ENCODE data around the gene GRAMD2A. TPM values are rescaled to one million over a fixed set of nuclear protein-coding genes. Genes with fewer than 3 reads are reported as not detected.

GRAMD2A gene
- total and polyA plus RNA-seq, 10 of the 15 experiments (the other 5 are each of a cell fraction or from before 2014, with no cell fraction given), result 0.02 to 0.35 TPM; not detected in 8

- Histone ChIP-seq H3K4me3 (no peak overlapping the region), H3K27me3 (replicated peaks in 1 of 2; ENCODE audit: control insufficient read depth in 2 of 2, insufficient read depth in 2 of 2, low read length in 1 of 2) (peaks cover 0 to 1% of the 10 kb centered on the region in 2 experiments; a peak in 1 of 4 replicates), H3K9ac (ENCODE audit: control insufficient read depth, insufficient read depth, low read length) (no peak overlapping the region), H3K79me2 (ENCODE audit: control insufficient read depth, insufficient read depth, low read length) (no peaks in the 10 kb centered on the region), H3K4me1 (ENCODE audit: control insufficient read depth, insufficient read depth, low read length) (no peaks in the 10 kb centered on the region), H3K4me2 (ENCODE audit: control insufficient read depth, insufficient read depth) (no peak overlapping the region), H3K36me3 (ENCODE audit: control insufficient read depth in 2 of 2, insufficient read depth in 2 of 2, low read length in 1 of 2) (no peaks in the 10 kb centered on the region), H3K27ac (ENCODE audit: control insufficient read depth, insufficient read depth) (no peak overlapping the region), H2AFZ (ENCODE audit: control insufficient read depth, low read depth, low read length) (no peak overlapping the region), H3K9me3 (replicated peaks; ENCODE audit: control insufficient read depth, insufficient read depth, low read length) (no peaks in the 10 kb centered on the region), H4K20me1 (ENCODE audit: control insufficient read depth, insufficient read depth) (no peaks in the 10 kb centered on the region)
- FAIRE-seq (no peak), ATAC-seq (no peak), DNase-seq (ENCODE audit: low read depth, low spot score) (no peak)
- ChIA-PET SMC1A (ENCODE audit: uncharacterized antibody, unreplicated experiment) (no interaction called here), POLR2A (no interaction called here), RAD21 (ENCODE audit: unreplicated experiment) (no interaction called here), CTCF (interaction anchor here (1.2 to 1.3 kb wide), 2 partner anchors 33 to 53 kb away, joined by 3 read pairs; no protein-coding TSS in a partner anchor)
- no TSS peak for BruUV-seq (replicated peaks)
- WGBS (ENCODE audit: insufficient coverage, insufficient replicate concordance, low lambda C conversion rate, missing lambda C conversion rate), result 35% methylated on average over 2 of the region's 2 CpGs
- in situ Hi-C loops (cut with MboI), result no loop called here
- TF ChIP-seq RFX5 (IDR thresholded peaks at IDR 0.05; ENCODE audit: low read depth, low read length), result no peak
- no peak for TF ChIP-seq POLR2AphosphoS5 (IDR thresholded peaks at IDR 0.05; ENCODE audit: low read length)
- no peak for TF ChIP-seq TCF3 (IDR thresholded peaks at IDR 0.05; ENCODE audit: borderline replicate concordance, insufficient read depth, low read depth, low read length)
- TF ChIP-seq ATF3 (IDR thresholded peaks at IDR 0.05; ENCODE audit: borderline replicate concordance, extremely low read depth, low read depth, low read length), result no peak
- TF ChIP-seq HDAC2 (IDR thresholded peaks at IDR 0.05), result no peak
- no peak for TF ChIP-seq RAD51 (IDR thresholded peaks at IDR 0.05)
- no peak for TF ChIP-seq NFYA (IDR thresholded peaks at IDR 0.05; ENCODE audit: borderline replicate concordance, low read depth, low read length)
- no peak for TF ChIP-seq RCOR1 (conservative IDR thresholded peaks at IDR 0.05; ENCODE audit: low read depth, low read length)
- TF ChIP-seq CUX1 (IDR thresholded peaks at IDR 0.05; ENCODE audit: insufficient replicate concordance, low read depth, low read length), result no peak
- TF ChIP-seq, protein P1, sequence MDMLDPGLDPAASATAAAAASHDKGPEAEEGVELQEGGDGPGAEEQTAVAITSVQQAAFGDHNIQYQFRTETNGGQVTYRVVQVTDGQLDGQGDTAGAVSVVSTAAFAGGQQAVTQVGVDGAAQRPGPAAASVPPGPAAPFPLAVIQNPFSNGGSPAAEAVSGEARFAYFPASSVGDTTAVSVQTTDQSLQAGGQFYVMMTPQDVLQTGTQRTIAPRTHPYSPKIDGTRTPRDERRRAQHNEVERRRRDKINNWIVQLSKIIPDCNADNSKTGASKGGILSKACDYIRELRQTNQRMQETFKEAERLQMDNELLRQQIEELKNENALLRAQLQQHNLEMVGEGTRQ (IDR thresholded peaks at IDR 0.05; ENCODE audit: borderline replicate concordance, low read depth, low read length), result no peak
- TF ChIP-seq, protein P2, sequence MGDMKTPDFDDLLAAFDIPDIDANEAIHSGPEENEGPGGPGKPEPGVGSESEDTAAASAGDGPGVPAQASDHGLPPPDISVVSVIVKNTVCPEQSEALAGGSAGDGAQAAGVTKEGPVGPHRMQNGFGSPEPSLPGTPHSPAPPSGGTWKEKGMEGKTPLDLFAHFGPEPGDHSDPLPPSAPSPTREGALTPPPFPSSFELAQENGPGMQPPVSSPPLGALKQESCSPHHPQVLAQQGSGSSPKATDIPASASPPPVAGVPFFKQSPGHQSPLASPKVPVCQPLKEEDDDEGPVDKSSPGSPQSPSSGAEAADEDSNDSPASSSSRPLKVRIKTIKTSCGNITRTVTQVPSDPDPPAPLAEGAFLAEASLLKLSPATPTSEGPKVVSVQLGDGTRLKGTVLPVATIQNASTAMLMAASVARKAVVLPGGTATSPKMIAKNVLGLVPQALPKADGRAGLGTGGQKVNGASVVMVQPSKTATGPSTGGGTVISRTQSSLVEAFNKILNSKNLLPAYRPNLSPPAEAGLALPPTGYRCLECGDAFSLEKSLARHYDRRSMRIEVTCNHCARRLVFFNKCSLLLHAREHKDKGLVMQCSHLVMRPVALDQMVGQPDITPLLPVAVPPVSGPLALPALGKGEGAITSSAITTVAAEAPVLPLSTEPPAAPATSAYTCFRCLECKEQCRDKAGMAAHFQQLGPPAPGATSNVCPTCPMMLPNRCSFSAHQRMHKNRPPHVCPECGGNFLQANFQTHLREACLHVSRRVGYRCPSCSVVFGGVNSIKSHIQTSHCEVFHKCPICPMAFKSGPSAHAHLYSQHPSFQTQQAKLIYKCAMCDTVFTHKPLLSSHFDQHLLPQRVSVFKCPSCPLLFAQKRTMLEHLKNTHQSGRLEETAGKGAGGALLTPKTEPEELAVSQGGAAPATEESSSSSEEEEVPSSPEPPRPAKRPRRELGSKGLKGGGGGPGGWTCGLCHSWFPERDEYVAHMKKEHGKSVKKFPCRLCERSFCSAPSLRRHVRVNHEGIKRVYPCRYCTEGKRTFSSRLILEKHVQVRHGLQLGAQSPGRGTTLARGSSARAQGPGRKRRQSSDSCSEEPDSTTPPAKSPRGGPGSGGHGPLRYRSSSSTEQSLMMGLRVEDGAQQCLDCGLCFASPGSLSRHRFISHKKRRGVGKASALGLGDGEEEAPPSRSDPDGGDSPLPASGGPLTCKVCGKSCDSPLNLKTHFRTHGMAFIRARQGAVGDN (IDR thresholded peaks at IDR 0.05), result no peak
- TF ChIP-seq CHD4 (IDR thresholded peaks at IDR 0.05), result no peak
- no peak for TF ChIP-seq ETV6 (conservative IDR thresholded peaks at IDR 0.05 in 1 of 2, IDR thresholded peaks at IDR 0.05 in 1 of 2; ENCODE audit: borderline replicate concordance in 1 of 2, low read depth in 1 of 2)
- intact Hi-C loops (cut with micrococcal nuclease; ENCODE audit: unreplicated experiment), result no loop called here
Measured at GRCh38 chr15:72189250-72189902, 8.2 kb downstream of the GRAMD2A start.
